Adrenal gland (tissue), 12 donors: ENCODE results near the gene PRKCE. TPM values are rescaled to one million over a fixed set of nuclear protein-coding genes. Genes with fewer than 3 reads are reported as not detected.

Source experiments
- DNase-seq, 7 donors: peaks; one replicate each; pipeline ENCODE4 v3.0.0-alpha.2; 2019 to 2020
- H3K27ac ChIP-seq, 5 donors: fragments of 200-600 bp; sonication (generic) in 4 of 5; 1 replicate in 3 of 5; 2 replicates in 2 of 5; pipeline versions ENCODE4 v1.5.1 to v1.8.0; 2016 to 2020; ENCODE audit warnings: mild to moderate bottlenecking in 1 of 5
- H3K27me3 ChIP-seq: fragments of 200-600 bp; 2 replicates; pipeline ENCODE4 v1.8.0; 2021
- H3K36me3 ChIP-seq, 2 donors: fragments of 200-600 bp; replicated peaks in 1 of 2; 1 replicate in 1 of 2; 2 replicates in 1 of 2; pipeline versions ENCODE4 v1.5.1 to v1.8.0; 2018 to 2022
- H3K4me1 ChIP-seq, 2 donors: fragments of 200-600 bp; replicated peaks in 1 of 2; 1 replicate in 1 of 2; 2 replicates in 1 of 2; pipeline versions ENCODE4 v1.5.1 to v1.8.0; 2018 to 2021
- H3K4me3 ChIP-seq, 4 donors: fragments of 200-600 bp; sonication (generic) in 3 of 4; one replicate each; pipeline ENCODE4 v1.5.1; 2016 to 2018
- H3K9me3 ChIP-seq, 3 donors: fragments of 200-600 bp; sonication (generic) in 1 of 3; replicated peaks in 1 of 3; 1 replicate in 2 of 3; 2 replicates in 1 of 3; pipeline versions ENCODE4 v1.5.1 to v1.8.0; 2016 to 2021
- POLR2A ChIP-seq, 2 donors: fragments of 450-650 bp; IDR thresholded peaks; one replicate each; pipeline ENCODE4 v1.6.1; 2017; ENCODE audit warnings: antibody characterized with exemption in 2 of 2, mild to moderate bottlenecking in 2 of 2, moderate library complexity in 1 of 2
- WGBS, 4 donors: extraction: QIAGEN DNeasy Blood & Tissue Kit in 2 of 4; methylation state at CpG; one replicate each; pipeline versions ENCODE4 v1.1.5 to v1.1.7; 2013 to 2017; 5-methylcytosine and 5-hydroxymethylcytosine counted together
- intact Hi-C, 2 donors: fragments of 100-400 bp; cut with DNase I; formaldehyde crosslinking; loops; one replicate each; pipeline versions ENCODE4 v1.14.1 to v1.15.0; 2022 to 2023
- polyA plus RNA-seq, 3 donors: library from polyadenylated mRNA; stranded (reverse); fragments of 200-250 nt in 2 of 3; fragments of 350-450 nt in 1 of 3; fragmentation: Illumina TruSeq in 1 of 3; extraction: RNeasy Lipid Tissue Mini Kit (QIAGEN cat#74804) in 1 of 3; gene quantifications; one replicate each; pipeline ENCODE4 v1.2.3, GENCODE V29; 2013 to 2014
- total RNA-seq, 9 donors: library from RNA; depleted of rRNA in 4 of 9; stranded (reverse); fragments of >200 nt in 4 of 9; fragments of 120-200 nt in 1 of 9; fragmentation: NEBNext Ultra II Directional in 1 of 9; extraction: Animal tissue kit (Norgen Biotek cat#: 25700) in 1 of 9; gene quantifications; one replicate each; pipeline versions ENCODE4 v1.1.0 to v1.2.4, GENCODE V29; 2013 to 2023
- TF ChIP-seq, protein P1 (sequence below), 6 experiments: fragments of 450-650 bp in 4 of 6; fragments of 200-600 bp in 2 of 6; sonication (generic) in 1 of 6; IDR thresholded peaks; 1 replicate in 5 of 6; 2 replicates in 1 of 6; pipeline versions ENCODE4 v1.5.1 to v1.8.0; 2016 to 2021; ENCODE audit warnings: antibody characterized with exemption in 6 of 6, mild to moderate bottlenecking in 2 of 6, moderate library complexity in 1 of 6
- donor health status: healthy with polysubstance abuse.
- donor health status: Bipolar disorder and iron deficiency.
- donor health status: DM: yes; HTN: yes; CAD: no.
- donor health status: DM: no; HTN: no; CAD: no.
- donor health status: DM: no; HTN: no; CAD: no.
- donor health status: DM: yes; HTN: yes; CAD: no.

PRKCE gene
- total and polyA plus RNA-seq, 12 donors: 1.9 to 19.2 (median 8.0) TPM

DNA sequence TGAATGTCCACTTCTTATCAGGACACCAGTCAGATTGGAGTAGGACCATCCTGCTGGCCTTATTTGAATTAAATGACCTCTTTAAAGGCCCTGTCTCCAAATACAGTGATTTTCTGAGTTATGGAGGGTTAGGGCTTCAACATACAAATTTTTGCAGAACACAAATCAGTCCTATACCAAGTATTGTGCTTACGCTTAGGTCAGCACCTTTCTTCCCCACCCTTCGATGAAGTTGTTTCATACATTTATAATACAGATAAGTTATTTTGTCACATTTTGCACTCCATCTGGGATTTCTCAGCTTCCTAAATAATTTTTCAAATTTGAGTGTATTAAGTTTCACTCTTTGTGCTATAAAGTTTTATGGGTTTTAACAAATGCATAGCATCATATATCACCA lies 455.2 kb downstream of the PRKCE start:
- intact Hi-C loops: no loop called here
- WGBS, 4 donors: 94 to 97% (median 96%) methylated on average over 2 of the region's 2 CpGs

DNA sequence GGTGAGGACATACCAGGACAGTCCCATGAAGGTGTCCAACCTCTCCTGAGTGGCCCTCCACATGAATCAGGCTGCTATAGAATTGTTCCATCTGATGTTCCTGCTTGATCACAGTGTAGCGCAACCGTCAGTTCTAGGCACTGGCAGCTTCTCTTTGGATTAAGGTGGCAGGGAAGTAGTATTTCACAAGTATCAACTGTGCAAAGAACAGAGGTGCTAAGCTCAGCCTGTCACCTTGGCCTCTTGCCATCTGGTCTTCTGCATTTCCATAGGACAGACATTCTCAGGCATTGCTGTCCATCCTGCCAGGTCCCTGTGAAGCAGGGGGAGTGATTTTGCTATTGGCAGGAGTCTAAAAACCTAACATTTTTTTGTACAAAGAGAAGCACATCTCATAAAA lies 463.5 kb downstream of the PRKCE start:
- Histone ChIP-seq H3K27me3 (no peaks in the 10 kb centered on the region), H3K27ac (no peak overlapping the region), H3K36me3 (no peaks in the 10 kb centered on the region), H3K4me3 (no peak overlapping the region), H3K9me3 (no peaks in the 10 kb centered on the region), H3K4me1 (peaks cover 0 to 5% of the 10 kb centered on the region in 2 donors)
- 91 to 92% (median 92%) methylated on average over 2 of the region's 2 CpGs; no CpG with 5 or more reads in 1 of the 4 donors for WGBS, 4 donors
- no peak for DNase-seq
- no peak for TF ChIP-seq POLR2A (IDR thresholded peaks at IDR 0.05)
- TF ChIP-seq, protein P1, sequence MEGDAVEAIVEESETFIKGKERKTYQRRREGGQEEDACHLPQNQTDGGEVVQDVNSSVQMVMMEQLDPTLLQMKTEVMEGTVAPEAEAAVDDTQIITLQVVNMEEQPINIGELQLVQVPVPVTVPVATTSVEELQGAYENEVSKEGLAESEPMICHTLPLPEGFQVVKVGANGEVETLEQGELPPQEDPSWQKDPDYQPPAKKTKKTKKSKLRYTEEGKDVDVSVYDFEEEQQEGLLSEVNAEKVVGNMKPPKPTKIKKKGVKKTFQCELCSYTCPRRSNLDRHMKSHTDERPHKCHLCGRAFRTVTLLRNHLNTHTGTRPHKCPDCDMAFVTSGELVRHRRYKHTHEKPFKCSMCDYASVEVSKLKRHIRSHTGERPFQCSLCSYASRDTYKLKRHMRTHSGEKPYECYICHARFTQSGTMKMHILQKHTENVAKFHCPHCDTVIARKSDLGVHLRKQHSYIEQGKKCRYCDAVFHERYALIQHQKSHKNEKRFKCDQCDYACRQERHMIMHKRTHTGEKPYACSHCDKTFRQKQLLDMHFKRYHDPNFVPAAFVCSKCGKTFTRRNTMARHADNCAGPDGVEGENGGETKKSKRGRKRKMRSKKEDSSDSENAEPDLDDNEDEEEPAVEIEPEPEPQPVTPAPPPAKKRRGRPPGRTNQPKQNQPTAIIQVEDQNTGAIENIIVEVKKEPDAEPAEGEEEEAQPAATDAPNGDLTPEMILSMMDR (IDR thresholded peaks at IDR 0.05): no peak
- intact Hi-C loops: no loop called here

More for the DNA sequence above, 455.2 kb downstream of the PRKCE start:
- TF ChIP-seq POLR2A (IDR thresholded peaks at IDR 0.05): no peak
- TF ChIP-seq, protein P1 (IDR thresholded peaks at IDR 0.05): no peak
- H3K27ac ChIP-seq: no peak overlapping the region
- no peaks in the 10 kb centered on the region for H3K4me1 ChIP-seq
- peaks cover 0 to 5% (median 3%) of the 10 kb centered on the region in 3 donors for H3K9me3 ChIP-seq
- no peaks in the 10 kb centered on the region for H3K36me3 ChIP-seq
- no peak overlapping the region for H3K4me3 ChIP-seq
- H3K27me3 ChIP-seq: no peaks in the 10 kb centered on the region
- DNase-seq: no peak

DNA sequence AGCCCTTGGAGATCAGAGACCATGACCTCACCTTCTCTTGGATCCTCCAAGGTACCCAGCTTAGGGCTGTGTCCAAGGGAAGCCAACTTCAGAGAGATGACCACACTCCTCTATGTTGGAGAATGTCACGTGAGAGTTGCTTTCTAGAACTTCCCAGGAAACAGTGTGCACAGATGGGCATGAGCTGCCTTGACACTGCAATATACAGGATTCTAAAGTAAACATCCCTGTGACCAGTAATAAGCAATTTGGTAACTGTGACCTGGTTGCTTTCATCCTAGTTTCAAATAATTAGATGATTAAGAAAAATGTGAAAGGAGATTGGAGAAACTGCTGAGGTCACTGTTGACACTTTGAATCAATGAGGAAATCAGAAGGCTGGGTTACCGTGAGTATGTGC lies 464.7 kb downstream of the PRKCE start:
- WGBS, 4 donors: 82 to 89% (median 84%) methylated on average over 2 of the region's 2 CpGs
- Histone ChIP-seq H3K27me3 (no peaks in the 10 kb centered on the region), H3K9me3 (no peaks in the 10 kb centered on the region), H3K4me1 (peaks cover 0 to 11% of the 10 kb centered on the region in 2 donors), H3K4me3 (no peak overlapping the region), H3K27ac (no peak overlapping the region), H3K36me3 (no peaks in the 10 kb centered on the region)
- TF ChIP-seq POLR2A (IDR thresholded peaks at IDR 0.05): no peak
- TF ChIP-seq, protein P1 (IDR thresholded peaks at IDR 0.05): no peak
- intact Hi-C loops: no loop called here
- no peak for DNase-seq

DNA sequence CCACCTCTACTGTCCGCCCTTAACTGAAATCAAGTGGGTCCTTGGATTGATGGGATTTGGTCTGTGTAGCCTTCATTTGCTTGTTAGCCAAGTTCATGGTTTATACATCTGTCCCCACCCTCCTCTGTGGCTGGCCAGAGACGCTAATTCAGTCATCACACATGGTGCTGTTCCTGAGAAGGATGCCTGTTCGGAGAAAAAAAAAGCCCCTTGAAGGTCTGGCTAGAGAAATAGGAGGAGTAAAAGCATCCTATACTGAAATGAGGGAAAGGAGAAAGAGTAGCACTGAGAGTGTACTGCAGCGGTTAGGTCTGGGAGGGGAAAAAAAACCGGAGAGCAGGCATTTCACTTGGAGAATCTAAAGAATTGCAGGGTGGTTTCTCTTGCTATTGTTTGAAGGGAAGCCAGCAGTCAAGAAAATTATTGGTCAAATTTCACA lies 465.1 kb downstream of the PRKCE start:
- intact Hi-C loops: no loop called here
- peaks cover 0 to 11% of the 10 kb centered on the region in 2 donors for H3K4me1 ChIP-seq
- no peaks in the 10 kb centered on the region for H3K36me3 ChIP-seq
- no peaks in the 10 kb centered on the region for H3K27me3 ChIP-seq
- no peak overlapping the region for H3K4me3 ChIP-seq
- H3K9me3 ChIP-seq: no peaks in the 10 kb centered on the region
- no peak for TF ChIP-seq POLR2A (IDR thresholded peaks at IDR 0.05)
- TF ChIP-seq, protein P1 (IDR thresholded peaks at IDR 0.05): no peak
- no peak overlapping the region for H3K27ac ChIP-seq
- DNase-seq: no peak
- 82 to 90% (median 87%) methylated on average over 5 of the region's 5 CpGs for WGBS, 4 donors
